IPS-NIHi7 (cell line): ENCODE measurements around the gene PIEZO1.
A peak's percentile ranks its signal among the peaks of the same experiment; 100 is the strongest.

Experiments
- DNase-seq: peaks from one replicate; pipeline ENCODE4 v3.0.0; 2012; ENCODE audit warnings: mixed read lengths; ENCODE audit errors: extremely low spot score

PIEZO1 gene

GRCh38 chr16:88705801-88706228 lies 79.2 kb downstream of the PIEZO1 start:
- DNase-seq: peak; percentile 54

GRCh38 chr16:88705076-88705684 lies 79.8 kb downstream of the PIEZO1 start:
- DNase-seq: no peak

DNA sequence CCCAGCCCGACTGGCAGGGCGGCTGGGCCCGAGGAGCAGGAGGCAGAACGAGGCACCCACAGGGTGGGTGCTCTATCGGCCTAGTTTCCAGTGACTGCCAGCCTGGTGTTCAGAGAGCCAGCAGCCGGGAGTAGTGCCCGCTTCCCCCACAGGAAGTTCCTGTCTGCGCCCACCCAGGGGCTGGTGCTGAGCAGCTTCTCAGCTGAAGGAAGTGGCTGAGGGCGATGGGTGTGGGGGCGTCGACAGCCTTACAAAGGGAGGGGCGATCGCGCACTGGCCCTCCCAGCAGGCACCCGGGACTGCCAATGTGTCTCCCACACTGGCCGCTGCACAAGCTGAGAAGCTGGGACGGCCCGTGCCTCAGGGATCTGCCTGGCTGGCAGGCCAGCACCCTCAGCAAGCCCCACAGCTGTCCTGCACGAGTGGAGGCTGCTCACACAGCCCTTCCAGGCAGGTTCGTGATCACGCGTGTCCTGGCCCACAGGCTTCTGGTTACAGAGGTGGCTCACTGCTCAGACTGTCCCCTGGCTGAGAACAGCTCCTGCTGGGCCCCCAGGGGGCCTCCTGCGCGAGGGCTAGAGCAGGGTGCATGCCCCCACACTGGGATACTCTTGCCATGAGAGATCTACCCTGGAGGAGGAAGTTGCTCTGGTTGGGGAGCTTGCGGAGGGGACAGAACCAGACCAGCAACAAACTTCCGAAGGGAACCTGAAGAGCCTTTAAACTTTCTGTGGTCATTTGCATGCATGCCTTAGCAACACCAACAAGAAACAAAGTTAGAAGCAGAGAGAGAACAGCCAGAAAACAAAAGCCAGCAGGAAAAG lies 81.3 kb downstream of the PIEZO1 start:
- DNase-seq: no peak

DNA sequence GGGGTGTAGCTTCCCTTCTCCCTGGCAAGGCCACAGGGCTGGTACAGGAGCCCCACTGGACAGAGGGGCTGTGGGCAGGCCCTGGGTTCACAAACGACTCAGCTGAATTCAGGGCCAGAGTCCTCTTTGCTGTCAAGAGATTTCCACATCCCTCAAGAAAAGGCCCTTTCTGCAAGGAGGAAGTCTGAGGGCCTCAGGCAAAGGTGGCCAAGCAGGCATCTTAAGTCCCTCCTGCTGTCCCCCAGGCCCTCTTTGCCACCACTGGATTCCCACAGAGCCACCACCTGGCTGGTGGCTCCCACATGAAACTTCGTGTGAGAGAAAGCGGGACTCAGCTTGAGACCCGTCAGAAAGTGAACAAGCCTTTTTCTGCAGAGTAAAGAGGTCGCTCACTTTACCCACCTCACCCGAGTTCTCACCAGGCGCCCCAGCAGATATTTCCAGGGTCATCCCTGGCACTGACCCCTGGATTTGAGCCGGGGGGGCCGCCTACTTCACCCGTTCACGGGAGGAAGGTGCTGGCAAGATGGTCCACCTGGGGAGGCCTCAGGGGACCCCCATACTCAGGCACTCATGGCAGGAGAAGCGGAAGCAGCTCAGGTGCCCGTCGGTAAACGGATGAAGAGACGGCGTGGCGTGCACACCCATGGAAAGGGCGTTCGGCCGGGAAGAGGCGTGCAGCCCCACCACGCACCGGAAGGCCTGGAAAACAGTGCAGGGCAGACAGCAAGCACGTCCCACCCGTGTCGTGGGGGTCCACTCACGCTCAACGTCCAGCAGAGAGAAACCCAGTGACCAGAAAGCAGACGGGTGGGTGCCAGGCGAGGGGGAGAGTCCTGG lies 82.4 kb downstream of the PIEZO1 start:
- DNase-seq: no peak

GRCh38 chr16:88701581-88702370 lies 83.2 kb downstream of the PIEZO1 start:
- no peak for DNase-seq

DNA sequence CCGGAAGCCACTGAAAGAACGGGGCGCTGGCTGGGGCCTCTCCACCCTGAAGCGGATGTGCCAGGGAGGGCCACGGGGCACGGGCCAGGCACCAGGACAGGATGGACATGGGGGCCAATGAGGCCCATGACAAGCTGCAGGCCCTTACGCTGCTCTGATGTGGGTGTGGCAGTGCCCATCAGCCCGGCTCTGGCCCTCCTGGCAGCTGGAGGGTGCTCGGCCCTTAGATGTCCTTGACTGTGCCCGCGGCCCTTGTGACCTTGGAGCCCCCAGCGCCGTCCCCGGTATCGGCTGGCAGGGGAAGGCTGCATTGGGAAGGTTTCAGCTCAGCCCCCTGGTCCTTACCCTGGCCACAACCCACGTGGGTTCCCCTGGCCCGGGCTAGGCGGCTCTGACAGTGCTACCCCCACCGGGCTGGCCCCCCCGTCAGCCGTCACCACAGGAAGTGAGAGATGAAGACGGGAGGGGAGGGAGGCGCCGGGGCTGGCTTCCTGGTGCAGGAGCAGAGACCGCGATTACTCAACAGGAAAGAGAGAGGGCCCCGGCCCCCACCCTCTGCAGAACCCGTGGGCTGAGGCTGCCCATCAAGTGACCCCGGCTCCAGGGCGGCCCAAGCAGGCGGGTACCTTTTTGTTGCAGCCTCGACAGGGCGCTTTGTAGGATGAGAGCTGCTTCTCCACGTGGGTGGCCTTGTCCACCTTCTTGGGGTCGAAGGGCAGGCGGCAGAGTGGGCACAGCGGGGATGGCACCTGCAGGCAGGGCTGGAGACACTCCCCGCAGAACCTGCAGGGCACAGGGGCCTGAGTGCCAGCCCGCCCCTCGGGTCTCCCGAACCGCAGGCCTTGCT lies 84.2 kb downstream of the PIEZO1 start:
- DNase-seq: no peak

GRCh38 chr16:88700322-88700635 lies 84.7 kb downstream of the PIEZO1 start:
- no peak for DNase-seq

GRCh38 chr16:88699180-88699579 lies 85.8 kb downstream of the PIEZO1 start:
- no peak for DNase-seq

- DNase-seq: no peak
These were observed 86.4 kb downstream of the PIEZO1 start for GRCh38 chr16:88698646-88699045.

DNA sequence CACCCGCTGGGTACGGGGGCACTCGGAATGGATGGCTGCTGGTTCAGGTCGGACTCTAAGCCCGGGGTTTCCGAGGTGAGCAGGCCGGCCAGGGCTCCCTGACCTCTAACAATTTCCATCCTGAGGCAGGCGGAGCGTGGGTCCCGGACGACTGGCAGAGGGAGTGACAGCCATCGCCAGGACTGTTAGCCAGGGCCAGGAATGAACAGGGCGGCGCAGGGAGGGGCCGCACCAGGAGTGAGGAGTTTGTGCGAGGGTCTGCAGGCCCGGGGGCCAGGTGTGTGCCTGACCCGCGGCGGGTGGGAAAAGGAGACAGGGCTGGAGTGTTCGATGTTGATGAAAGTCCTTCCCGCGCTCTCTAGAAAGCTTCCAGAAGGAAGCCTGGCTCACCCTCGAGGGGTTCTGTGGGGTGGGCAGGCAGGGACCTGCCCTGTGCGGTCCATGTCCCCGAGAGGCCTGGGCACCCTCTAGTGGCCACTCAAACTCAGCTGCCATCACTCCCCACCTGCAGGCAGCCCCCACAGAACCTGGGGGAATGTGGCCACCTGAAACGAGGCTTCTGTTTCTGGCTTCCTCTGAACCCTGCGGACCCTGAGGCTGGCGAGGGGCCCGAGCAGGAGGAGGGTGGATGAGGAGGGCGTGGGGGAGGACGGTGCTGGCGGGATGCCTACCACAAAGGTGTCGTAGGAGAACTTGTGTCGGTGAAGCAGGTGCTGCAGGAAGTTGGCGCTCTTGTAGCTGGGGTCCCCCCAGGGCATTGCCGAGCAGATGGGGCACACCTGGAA lies 87.0 kb downstream of the PIEZO1 start:
- DNase-seq: peak; percentile 52

- DNase-seq: no peak
These were observed 87.7 kb downstream of the PIEZO1 start for GRCh38 chr16:88697116-88697830.

- no peak for DNase-seq
These were observed 88.6 kb downstream of the PIEZO1 start for GRCh38 chr16:88696441-88696840.

DNA sequence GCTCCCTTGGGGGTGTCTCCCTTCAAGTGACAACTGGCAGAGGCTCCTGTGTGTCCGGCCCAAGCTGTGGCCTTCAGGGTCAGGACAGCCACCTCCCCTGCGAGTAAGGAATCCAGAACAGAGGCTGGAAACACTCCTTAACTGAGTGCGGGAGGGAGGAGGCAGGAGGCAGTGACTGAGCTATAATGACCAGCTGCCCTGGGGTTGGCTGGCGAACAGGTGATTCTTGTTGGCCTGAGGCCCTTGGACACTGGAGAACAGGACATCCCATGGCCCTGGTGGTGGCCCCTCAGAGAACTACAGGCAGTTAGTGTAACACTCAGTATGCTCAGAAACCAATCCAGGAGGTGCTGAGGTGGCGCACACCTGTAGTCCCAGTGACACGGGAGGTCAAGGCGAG lies 89.3 kb downstream of the PIEZO1 start:
- DNase-seq: no peak

DNA sequence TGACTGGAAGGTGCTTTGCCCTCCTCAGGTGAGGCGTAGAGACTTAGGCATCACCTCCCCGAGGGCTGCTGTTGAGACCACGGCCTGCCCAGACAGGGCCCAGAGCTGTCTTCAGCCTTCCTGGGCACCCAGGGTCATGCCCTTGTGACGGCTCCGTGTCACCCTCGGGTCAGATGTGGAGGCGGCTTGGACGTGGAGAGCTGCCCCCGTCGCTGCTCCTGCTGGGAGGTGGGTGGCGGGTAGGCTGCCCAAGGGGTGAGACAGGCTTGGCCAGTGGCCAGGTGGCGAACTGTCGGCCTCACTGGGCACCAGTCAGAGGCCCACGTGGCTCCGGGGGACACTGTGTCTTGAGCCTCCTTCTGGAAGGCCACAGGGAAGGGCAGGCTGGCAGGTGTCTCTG lies 89.8 kb downstream of the PIEZO1 start:
- no peak for DNase-seq

DNA sequence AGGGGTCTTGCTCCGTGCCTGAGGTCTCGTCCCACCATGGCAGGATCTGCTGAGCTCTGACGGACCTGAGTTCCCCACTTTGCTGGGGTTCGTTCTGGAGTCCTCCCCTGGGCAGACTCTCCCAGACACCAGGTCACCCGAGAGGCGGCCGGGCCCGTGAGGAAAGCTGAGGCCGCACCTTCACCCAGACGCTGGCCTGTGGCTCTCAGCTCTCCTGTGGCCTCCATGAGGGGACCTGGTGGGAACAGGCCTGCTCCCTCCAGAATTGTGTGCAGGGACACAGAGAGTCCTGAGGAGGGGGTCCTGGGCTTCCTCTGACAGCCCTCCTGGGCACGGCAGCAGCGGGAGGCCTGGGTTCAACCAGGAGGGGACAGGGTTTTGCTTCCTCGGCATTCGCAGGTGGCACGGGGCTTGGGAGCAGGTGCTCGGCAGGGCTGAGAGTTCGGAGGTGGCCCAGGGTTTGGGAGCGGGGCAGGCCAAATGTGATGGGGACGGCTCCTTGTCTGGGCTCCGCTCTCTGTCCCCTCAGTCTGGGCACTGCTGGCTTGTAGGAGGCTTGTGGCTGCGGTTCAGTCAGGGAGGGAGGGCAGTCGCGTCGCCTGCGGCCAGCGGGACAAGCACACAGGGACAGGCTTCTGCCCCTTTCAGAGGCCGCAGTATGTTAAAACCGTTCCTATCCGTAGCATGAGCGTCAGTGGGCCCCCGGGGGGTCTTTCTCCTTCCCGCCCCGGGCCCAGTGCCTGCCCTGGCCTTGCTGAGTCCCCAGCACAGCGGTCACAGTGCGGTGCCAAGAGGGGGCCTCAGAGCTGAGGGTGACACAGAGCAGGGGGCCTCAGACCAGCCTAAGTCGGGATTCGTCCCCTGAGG lies 90.6 kb downstream of the PIEZO1 start:
- DNase-seq: no peak

GRCh38 chr16:88693420-88694177 lies 91.4 kb downstream of the PIEZO1 start:
- DNase-seq: no peak

DNA sequence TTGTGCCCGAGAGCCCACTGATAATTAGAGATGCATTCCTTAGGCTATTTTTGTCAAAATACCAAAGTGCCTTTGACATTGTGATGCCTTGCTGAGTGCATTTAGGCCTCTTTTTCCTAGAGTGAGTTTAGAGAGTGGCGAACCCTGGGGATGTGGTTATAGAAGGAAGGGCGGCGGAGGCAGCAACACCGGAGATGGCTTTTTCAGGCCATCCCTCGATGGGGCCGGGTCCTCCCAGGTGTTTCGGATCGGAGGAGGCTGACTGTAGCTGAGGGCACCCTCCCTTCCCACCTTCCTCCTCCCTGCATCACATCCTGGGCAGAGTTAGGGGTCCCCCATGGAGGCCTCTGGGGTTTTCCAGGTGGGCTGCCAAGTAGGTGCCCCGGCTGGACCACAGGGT lies 92.2 kb downstream of the PIEZO1 start:
- DNase-seq: no peak
